BE2C (cell line): Measurements from ENCODE around the gene FXN.

Source experiments
- DNase-seq: peaks from one replicate; pipeline ENCODE4 v3.0.0-alpha.2; 2020
- H3K27me3 ChIP-seq: fragments of 250-450 bp; sonication (Bioruptor Pico); 2 replicates; pipeline ENCODE4 v1.5.1; 2020; ENCODE audit warnings: mild to moderate bottlenecking
- H3K36me3 ChIP-seq: fragments of 250-450 bp; sonication (Bioruptor Pico); 2 replicates; pipeline ENCODE4 v1.5.1; 2020; ENCODE audit warnings: mild to moderate bottlenecking
- H3K4me1 ChIP-seq: fragments of 250-450 bp; sonication (Bioruptor Pico); 2 replicates; pipeline ENCODE4 v1.5.1; 2020
- H3K4me3 ChIP-seq: 2 replicates; pipeline ENCODE4 v1.5.1; 2011; ENCODE audit warnings: low read depth, low read length
- H3K9me3 ChIP-seq: fragments of 250-450 bp; sonication (Bioruptor Pico); 2 replicates; pipeline ENCODE4 v1.5.1; 2020
- CTCF ChIP-seq: IDR thresholded peaks from 2 replicates; pipeline ENCODE4 v1.5.1; 2012; ENCODE audit warnings: mild to moderate bottlenecking, low read depth, low read length

FXN gene

GRCh38 chr9:69009708-69010107, 25.8 kb upstream of the FXN start:
- H3K36me3 ChIP-seq: no peaks in the 10 kb centered on the region
- H3K27me3 ChIP-seq: peaks cover 35% of the 10 kb centered on the region
- H3K4me3 ChIP-seq: no peak overlapping the region
- TF ChIP-seq CTCF: no peak
- no peak for DNase-seq
- no peaks in the 10 kb centered on the region for H3K4me1 ChIP-seq
- H3K9me3 ChIP-seq: no peaks in the 10 kb centered on the region

GRCh38 chr9:69012696-69013381, 22.7 kb upstream of the FXN start:
- Histone ChIP-seq H3K4me3 (no peak overlapping the region), H3K9me3 (no peaks in the 10 kb centered on the region), H3K4me1 (no peaks in the 10 kb centered on the region), H3K27me3 (peaks cover 19% of the 10 kb centered on the region), H3K36me3 (no peaks in the 10 kb centered on the region)
- TF ChIP-seq CTCF: no peak
- DNase-seq: no peak

GRCh38 chr9:69013382-69013727, 22.2 kb upstream of the FXN start:
- Histone ChIP-seq H3K27me3 (peaks cover 14% of the 10 kb centered on the region), H3K4me1 (no peaks in the 10 kb centered on the region), H3K9me3 (no peaks in the 10 kb centered on the region), H3K36me3 (no peaks in the 10 kb centered on the region), H3K4me3 (no peak overlapping the region)
- TF ChIP-seq CTCF: no peak
- no peak for DNase-seq

- Histone ChIP-seq H3K9me3 (no peaks in the 10 kb centered on the region), H3K36me3 (no peaks in the 10 kb centered on the region), H3K27me3 (peaks cover 13% of the 10 kb centered on the region), H3K4me1 (no peaks in the 10 kb centered on the region), H3K4me3 (no peak within 1 kb of the TSS)
- no peak for DNase-seq
- TF ChIP-seq CTCF: no peak
Measured at GRCh38 chr9:69014013-69014412, 21.5 kb upstream of the FXN start, which contains the start of gene PRKACG. TSS of gene PRKACG (minus strand) at chr9:69014113. CDS start at chr9:69014092, 21 bp downstream.

GRCh38 chr9:69016191-69017096, 19.1 kb upstream of the FXN start:
- no peaks in the 10 kb centered on the region for H3K36me3 ChIP-seq
- no peaks in the 10 kb centered on the region; the same call in 1 of the 2 replicates for H3K27me3 ChIP-seq
- H3K9me3 ChIP-seq: no peaks in the 10 kb centered on the region
- no peak for DNase-seq
- no peak for TF ChIP-seq CTCF
- H3K4me3 ChIP-seq: no peak overlapping the region
- H3K4me1 ChIP-seq: no peaks in the 10 kb centered on the region

GRCh38 chr9:69018737-69019136, 16.8 kb upstream of the FXN start:
- no peaks in the 10 kb centered on the region for H3K9me3 ChIP-seq
- no peaks in the 10 kb centered on the region for H3K36me3 ChIP-seq
- no peaks in the 10 kb centered on the region for H3K4me1 ChIP-seq
- H3K4me3 ChIP-seq: no peak overlapping the region
- H3K27me3 ChIP-seq: peaks cover 5% of the 10 kb centered on the region
- no peak for TF ChIP-seq CTCF
- no peak for DNase-seq
